ENCODE data around the gene DLG5. TPM values are rescaled to one million over a fixed set of nuclear protein-coding genes. Genes with fewer than 3 reads are reported as not detected.

Gene DLG5
- total and polyA plus RNA-seq, 9 of the 15 experiments (the other 6 are each of a cell fraction or from before 2014, with no cell fraction given), result 1.4 to 26.8 (median 11.2) TPM

- H3K4me3 ChIP-seq, result no peak overlapping the region
- FAIRE-seq (no peak), DNase-seq (ENCODE audit: extremely low read depth in 1 of 4, low spot score in 3 of 4) (no peak), ATAC-seq (no peak)
- intact Hi-C loops (cut with micrococcal nuclease), result no loop called here
- no peaks in the 10 kb centered on the region for H3K9me3 ChIP-seq (replicated peaks; ENCODE audit: control insufficient read depth, insufficient read depth, low read depth, low read length)
- no peak overlapping the region for H3K27ac ChIP-seq (ENCODE audit: extremely low read depth, low read depth, low read length)
- H3K36me3 ChIP-seq (ENCODE audit: control insufficient read depth, insufficient read depth, low read length), result peaks cover 74% of the 10 kb centered on the region
- peaks cover 2% of the 10 kb centered on the region for H3K9me1 ChIP-seq (ENCODE audit: control insufficient read depth, insufficient read depth, low read length)
- H2AFZ ChIP-seq (ENCODE audit: low read depth, low read length), result no peak overlapping the region
- 0 out of 2 replicates have a peak, but pooled peaks cover 3% of the 10 kb centered on the region for H4K20me1 ChIP-seq (replicated peaks; ENCODE audit: control insufficient read depth, insufficient read depth, low read length)
- no TSS peak for BruUV-seq (replicated peaks)
- H3K4me2 ChIP-seq (ENCODE audit: insufficient read depth, low read length), result no peak overlapping the region
- H3K79me2 ChIP-seq (ENCODE audit: control insufficient read depth, insufficient read depth, low read length), result no peaks in the 10 kb centered on the region
- CTCF ChIA-PET (ENCODE audit: low intra/inter-chr PET ratio), result no interaction called here
- POLR2A ChIA-PET, result interaction anchor here (0.6 to 1.0 kb wide), 3 partner anchors 14 to 215 kb away, joined by 3 to 4 read pairs (median 4); no protein-coding TSS in a partner anchor
- H3K9ac ChIP-seq (ENCODE audit: insufficient read depth in 1 of 2, low read depth in 2 of 2, low read length in 2 of 2), result peak overlapping the region in 1 of 2 experiments; percentile 29; a peak in 1 of 4 replicates
- H3K4me1 ChIP-seq (replicated peaks in 1 of 2; ENCODE audit: control insufficient read depth in 2 of 2, insufficient read depth in 2 of 2, low read length in 2 of 2), result 0 out of 5 replicates have a peak, but pooled peaks cover 0 to 3% of the 10 kb centered on the region in 2 experiments
- WGBS (ENCODE audit: insufficient coverage, low coverage, missing lambda C conversion rate), result 90% methylated on average over 13 of the region's 15 CpGs
- H3K27me3 ChIP-seq (ENCODE audit: control insufficient read depth in 2 of 2, insufficient read depth in 2 of 2, low read length in 2 of 2), result no peaks in the 10 kb centered on the region
- in situ Hi-C loops (cut with MboI), result no loop called here
- no peak for TF ChIP-seq FIP1L1 (IDR thresholded peaks at IDR 0.05; ENCODE audit: low read depth, low read length, poor library complexity, severe bottlenecking)
- no peak for TF ChIP-seq MEIS2 (IDR thresholded peaks at IDR 0.05; ENCODE audit: partially characterized antibody)
- TF ChIP-seq PATZ1 (CRISPR knock-in tag; IDR thresholded peaks at IDR 0.05; ENCODE audit: borderline replicate concordance), result no peak
- no peak for TF ChIP-seq GATAD2A (IDR thresholded peaks at IDR 0.05)
- no peak for TF ChIP-seq RFX5 (IDR thresholded peaks at IDR 0.05; ENCODE audit: low read depth, low read length)
- no peak for TF ChIP-seq POLR2AphosphoS2 (IDR thresholded peaks at IDR 0.05; ENCODE audit: low read length)
- TF ChIP-seq, protein P1, sequence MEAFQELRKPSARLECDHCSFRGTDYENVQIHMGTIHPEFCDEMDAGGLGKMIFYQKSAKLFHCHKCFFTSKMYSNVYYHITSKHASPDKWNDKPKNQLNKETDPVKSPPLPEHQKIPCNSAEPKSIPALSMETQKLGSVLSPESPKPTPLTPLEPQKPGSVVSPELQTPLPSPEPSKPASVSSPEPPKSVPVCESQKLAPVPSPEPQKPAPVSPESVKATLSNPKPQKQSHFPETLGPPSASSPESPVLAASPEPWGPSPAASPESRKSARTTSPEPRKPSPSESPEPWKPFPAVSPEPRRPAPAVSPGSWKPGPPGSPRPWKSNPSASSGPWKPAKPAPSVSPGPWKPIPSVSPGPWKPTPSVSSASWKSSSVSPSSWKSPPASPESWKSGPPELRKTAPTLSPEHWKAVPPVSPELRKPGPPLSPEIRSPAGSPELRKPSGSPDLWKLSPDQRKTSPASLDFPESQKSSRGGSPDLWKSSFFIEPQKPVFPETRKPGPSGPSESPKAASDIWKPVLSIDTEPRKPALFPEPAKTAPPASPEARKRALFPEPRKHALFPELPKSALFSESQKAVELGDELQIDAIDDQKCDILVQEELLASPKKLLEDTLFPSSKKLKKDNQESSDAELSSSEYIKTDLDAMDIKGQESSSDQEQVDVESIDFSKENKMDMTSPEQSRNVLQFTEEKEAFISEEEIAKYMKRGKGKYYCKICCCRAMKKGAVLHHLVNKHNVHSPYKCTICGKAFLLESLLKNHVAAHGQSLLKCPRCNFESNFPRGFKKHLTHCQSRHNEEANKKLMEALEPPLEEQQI (IDR thresholded peaks at IDR 0.05), result no peak
- no peak for TF ChIP-seq KDM5B (IDR thresholded peaks at IDR 0.05; ENCODE audit: insufficient replicate concordance, low read depth, low read length)
- no peak for TF ChIP-seq PTTG1 (tag; IDR thresholded peaks at IDR 0.05; ENCODE audit: low read depth)
- TF ChIP-seq FOXJ2 (tag; IDR thresholded peaks at IDR 0.05), result no peak
- TF ChIP-seq, protein P2, sequence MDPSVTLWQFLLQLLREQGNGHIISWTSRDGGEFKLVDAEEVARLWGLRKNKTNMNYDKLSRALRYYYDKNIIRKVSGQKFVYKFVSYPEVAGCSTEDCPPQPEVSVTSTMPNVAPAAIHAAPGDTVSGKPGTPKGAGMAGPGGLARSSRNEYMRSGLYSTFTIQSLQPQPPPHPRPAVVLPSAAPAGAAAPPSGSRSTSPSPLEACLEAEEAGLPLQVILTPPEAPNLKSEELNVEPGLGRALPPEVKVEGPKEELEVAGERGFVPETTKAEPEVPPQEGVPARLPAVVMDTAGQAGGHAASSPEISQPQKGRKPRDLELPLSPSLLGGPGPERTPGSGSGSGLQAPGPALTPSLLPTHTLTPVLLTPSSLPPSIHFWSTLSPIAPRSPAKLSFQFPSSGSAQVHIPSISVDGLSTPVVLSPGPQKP (CRISPR knock-in tag; IDR thresholded peaks at IDR 0.05), result no peak
- TF ChIP-seq ZBTB7A (IDR thresholded peaks at IDR 0.05; ENCODE audit: borderline replicate concordance, control insufficient read depth, low read depth, low read length), result no peak
Observed at GRCh38 chr10:77821036-77821435, 105.5 kb downstream of the DLG5 start.
